Cerebellar nuclear complex (tissue), 1 donor: ENCODE results near the gene TSC22D4.
"Not testable (repeated sequence)": the region's sequence is repeated elsewhere in the genome, so short reads cannot be mapped to it uniquely, and the experiment has no call there.

ENCODE experiments used
- DNase-seq, 2 experiments: peaks; one replicate each; lab custom pipeline; 2025; lab: John Stamatoyannopoulos, UW

Gene TSC22D4

GRCh38 chr7:100472854-100473499 lies 6.0 kb downstream of the TSC22D4 start:
- DNase-seq, result no peak

GRCh38 chr7:100472121-100472851 lies 6.7 kb downstream of the TSC22D4 start:
- no peak for DNase-seq

GRCh38 chr7:100471021-100471420 lies 8.0 kb downstream of the TSC22D4 start:
- DNase-seq, result no peak

GRCh38 chr7:100469227-100470044 lies 9.6 kb downstream of the TSC22D4 start:
- DNase-seq, result peak in 1 of 2 experiments; percentile 31

GRCh38 chr7:100467638-100468373 lies 11.2 kb downstream of the TSC22D4 start:
- no peak for DNase-seq

GRCh38 chr7:100466653-100467605 lies 12.1 kb downstream of the TSC22D4 start:
- DNase-seq, result no peak

GRCh38 chr7:100465702-100466311 lies 13.2 kb downstream of the TSC22D4 start:
- DNase-seq, result no peak

GRCh38 chr7:100465299-100465698 lies 13.7 kb downstream of the TSC22D4 start:
- DNase-seq, result no peak

GRCh38 chr7:100464791-100465190 lies 14.2 kb downstream of the TSC22D4 start:
- no peak for DNase-seq

GRCh38 chr7:100464210-100464660 lies 14.8 kb downstream of the TSC22D4 start, which contains the start of gene SPACDR:
TSS of gene SPACDR (minus strand) at chr7:100464260. CDS start at chr7:100464025, 235 bp downstream.
- DNase-seq, result no peak

GRCh38 chr7:100457033-100457432 lies 22.0 kb downstream of the TSC22D4 start:
- DNase-seq, result no peak

GRCh38 chr7:100456562-100456961 lies 22.5 kb downstream of the TSC22D4 start:
- DNase-seq, result no peak

GRCh38 chr7:100455206-100455605 lies 23.8 kb downstream of the TSC22D4 start:
- no peak for DNase-seq

GRCh38 chr7:100453854-100454253 lies 25.2 kb downstream of the TSC22D4 start:
- not testable (repeated sequence) for DNase-seq

GRCh38 chr7:100452513-100452912 lies 26.5 kb downstream of the TSC22D4 start:
- DNase-seq, result no peak

- no peak for DNase-seq
Measured at GRCh38 chr7:100449190-100449795, 29.7 kb downstream of the TSC22D4 start.

- DNase-seq, result not testable (repeated sequence)
Measured at GRCh38 chr7:100447363-100447762, 31.7 kb downstream of the TSC22D4 start.

GRCh38 chr7:100446040-100446439 lies 33.0 kb downstream of the TSC22D4 start:
- no peak for DNase-seq
